Cardiac muscle cell (in vitro differentiated cells and primary cell): ENCODE measurements around the gene ZNF641. TPM values are rescaled to one million over a fixed set of nuclear protein-coding genes. Genes with fewer than 3 reads are reported as not detected.
"Not testable (repeated sequence)": the region's sequence is repeated elsewhere in the genome, so short reads cannot be mapped to it uniquely, and the experiment has no call there.

Experiments used
- DNase-seq, 2 donors: peaks; one replicate each; pipeline versions ENCODE4 v3.0.0 to v3.0.0-alpha.2; 2010 to 2017; ENCODE audit warnings: low read depth in 1 of 2, low spot score in 1 of 2
- H3K27ac ChIP-seq: fragments of 200-600 bp; sonication (generic); 2 replicates; pipeline ENCODE4 v1.5.1; 2016
- H3K27me3 ChIP-seq: fragments of 200-600 bp; sonication (generic); 2 replicates; pipeline ENCODE4 v1.6.0; 2016; ENCODE audit warnings: control low read depth
- H3K36me3 ChIP-seq: fragments of 200-600 bp; sonication (generic); 2 replicates; pipeline ENCODE4 v1.5.1; 2016; ENCODE audit warnings: control low read depth
- H3K4me1 ChIP-seq: fragments of 200-600 bp; sonication (generic); 2 replicates; pipeline ENCODE4 v1.8.1; 2017; ENCODE audit warnings: low read depth, mild to moderate bottlenecking, mixed run types
- H3K4me3 ChIP-seq: fragments of 200-600 bp; sonication (generic); 2 replicates; pipeline ENCODE4 v1.5.1; 2016; ENCODE audit warnings: mild to moderate bottlenecking
- H3K9me3 ChIP-seq: fragments of 200-600 bp; sonication (generic); 2 replicates; pipeline ENCODE4 v1.5.1; 2017; ENCODE audit warnings: low read depth, mild to moderate bottlenecking, control low read depth
- polyA plus RNA-seq: library from polyadenylated mRNA; unstranded; fragments of >200 nt; fragmentation: Nextera tagmentation; extraction: Ambion mirVana; gene quantifications from 2 replicates; pipeline ENCODE4 v1.2.1, GENCODE V29; 2016
- total RNA-seq: library from RNA; depleted of rRNA; stranded (reverse); fragments of >200 nt; gene quantifications from 2 replicates; pipeline ENCODE4 v1.2.3, GENCODE V29; 2016
- TF ChIP-seq, protein P1 (sequence below): IDR thresholded peaks from 2 replicates; pipeline ENCODE4 v1.5.1; 2012; ENCODE audit warnings: low read depth, mild to moderate bottlenecking, low read length

Gene ZNF641
- total and polyA plus RNA-seq, 2 experiments from 2014 or later: 5.3 to 12.5 TPM

DNA sequence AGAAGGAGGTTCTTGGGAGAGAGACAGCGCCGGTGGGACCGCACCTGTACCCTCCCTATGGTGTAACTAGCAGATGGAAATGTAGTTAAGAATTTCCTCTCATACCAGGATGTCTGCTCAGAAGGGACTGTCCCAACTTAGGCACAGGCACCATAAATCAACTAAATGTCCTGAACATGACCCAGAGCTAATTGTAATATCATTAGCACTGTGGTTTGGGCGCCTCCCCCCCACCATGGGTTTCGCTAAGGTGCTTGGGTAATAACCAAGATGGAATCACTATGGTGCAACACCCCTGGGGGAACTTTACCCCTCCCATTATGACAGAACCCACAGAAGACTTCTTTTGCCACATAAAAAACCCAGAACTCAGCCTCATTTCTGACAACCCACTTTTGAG, 15.9 kb downstream of the ZNF641 start:
- no peaks in the 10 kb centered on the region for H3K9me3 ChIP-seq
- no peaks in the 10 kb centered on the region for H3K27me3 ChIP-seq
- no peaks in the 10 kb centered on the region for H3K4me1 ChIP-seq
- TF ChIP-seq, protein P1, sequence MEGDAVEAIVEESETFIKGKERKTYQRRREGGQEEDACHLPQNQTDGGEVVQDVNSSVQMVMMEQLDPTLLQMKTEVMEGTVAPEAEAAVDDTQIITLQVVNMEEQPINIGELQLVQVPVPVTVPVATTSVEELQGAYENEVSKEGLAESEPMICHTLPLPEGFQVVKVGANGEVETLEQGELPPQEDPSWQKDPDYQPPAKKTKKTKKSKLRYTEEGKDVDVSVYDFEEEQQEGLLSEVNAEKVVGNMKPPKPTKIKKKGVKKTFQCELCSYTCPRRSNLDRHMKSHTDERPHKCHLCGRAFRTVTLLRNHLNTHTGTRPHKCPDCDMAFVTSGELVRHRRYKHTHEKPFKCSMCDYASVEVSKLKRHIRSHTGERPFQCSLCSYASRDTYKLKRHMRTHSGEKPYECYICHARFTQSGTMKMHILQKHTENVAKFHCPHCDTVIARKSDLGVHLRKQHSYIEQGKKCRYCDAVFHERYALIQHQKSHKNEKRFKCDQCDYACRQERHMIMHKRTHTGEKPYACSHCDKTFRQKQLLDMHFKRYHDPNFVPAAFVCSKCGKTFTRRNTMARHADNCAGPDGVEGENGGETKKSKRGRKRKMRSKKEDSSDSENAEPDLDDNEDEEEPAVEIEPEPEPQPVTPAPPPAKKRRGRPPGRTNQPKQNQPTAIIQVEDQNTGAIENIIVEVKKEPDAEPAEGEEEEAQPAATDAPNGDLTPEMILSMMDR: no peak
- DNase-seq: no peak
- no peaks in the 10 kb centered on the region for H3K36me3 ChIP-seq
- H3K4me3 ChIP-seq: no peak overlapping the region
- H3K27ac ChIP-seq: no peak overlapping the region

DNA sequence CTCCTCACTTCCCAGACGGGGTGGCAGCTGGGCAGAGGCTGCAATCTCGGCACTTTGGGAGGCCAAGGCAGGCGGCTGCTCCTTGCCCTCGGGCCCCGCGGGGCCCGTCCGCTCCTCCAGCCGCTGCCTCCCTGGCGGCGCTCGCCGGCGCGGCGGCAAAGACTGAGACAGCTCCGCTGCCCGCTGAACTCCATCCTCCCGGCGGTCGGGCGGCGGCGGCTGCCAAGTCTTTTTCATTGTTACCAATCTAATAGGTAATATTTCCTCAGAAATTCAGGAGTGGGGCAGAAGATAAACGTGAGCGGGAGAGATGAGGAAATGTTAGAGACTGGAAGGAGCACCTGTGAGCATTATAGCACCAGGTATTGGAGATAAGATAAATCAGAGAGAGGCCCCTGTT, 17.0 kb downstream of the ZNF641 start:
- H3K4me1 ChIP-seq, H3K4me3 ChIP-seq, H3K27ac ChIP-seq, H3K27me3 ChIP-seq, H3K36me3 ChIP-seq, H3K9me3 ChIP-seq, DNase-seq: not testable (repeated sequence)

DNA sequence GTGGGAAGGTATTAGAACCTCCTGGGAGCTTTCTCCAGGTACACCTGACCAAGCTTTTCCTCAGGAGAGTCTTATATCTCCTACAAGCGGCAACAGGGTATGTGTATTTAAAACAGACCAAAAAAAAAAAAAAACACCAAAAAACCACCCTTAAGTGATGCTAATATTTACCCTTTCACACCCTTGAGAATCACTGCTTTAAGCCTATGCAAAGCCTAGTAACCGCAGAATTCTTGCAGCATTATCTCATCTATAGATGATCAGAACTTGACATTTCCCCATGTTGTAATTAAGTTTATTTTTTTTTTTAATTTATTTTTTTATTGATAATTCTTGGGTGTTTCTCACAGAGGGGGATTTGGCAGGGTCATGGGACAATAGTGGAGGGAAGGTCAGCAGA, 19.3 kb downstream of the ZNF641 start:
- H3K27me3 ChIP-seq: no peaks in the 10 kb centered on the region
- H3K27ac ChIP-seq: no peak overlapping the region
- no peaks in the 10 kb centered on the region for H3K4me1 ChIP-seq
- H3K9me3 ChIP-seq: no peaks in the 10 kb centered on the region
- no peak for DNase-seq
- TF ChIP-seq, protein P1: no peak
- no peak overlapping the region for H3K4me3 ChIP-seq
- H3K36me3 ChIP-seq: no peaks in the 10 kb centered on the region

DNA sequence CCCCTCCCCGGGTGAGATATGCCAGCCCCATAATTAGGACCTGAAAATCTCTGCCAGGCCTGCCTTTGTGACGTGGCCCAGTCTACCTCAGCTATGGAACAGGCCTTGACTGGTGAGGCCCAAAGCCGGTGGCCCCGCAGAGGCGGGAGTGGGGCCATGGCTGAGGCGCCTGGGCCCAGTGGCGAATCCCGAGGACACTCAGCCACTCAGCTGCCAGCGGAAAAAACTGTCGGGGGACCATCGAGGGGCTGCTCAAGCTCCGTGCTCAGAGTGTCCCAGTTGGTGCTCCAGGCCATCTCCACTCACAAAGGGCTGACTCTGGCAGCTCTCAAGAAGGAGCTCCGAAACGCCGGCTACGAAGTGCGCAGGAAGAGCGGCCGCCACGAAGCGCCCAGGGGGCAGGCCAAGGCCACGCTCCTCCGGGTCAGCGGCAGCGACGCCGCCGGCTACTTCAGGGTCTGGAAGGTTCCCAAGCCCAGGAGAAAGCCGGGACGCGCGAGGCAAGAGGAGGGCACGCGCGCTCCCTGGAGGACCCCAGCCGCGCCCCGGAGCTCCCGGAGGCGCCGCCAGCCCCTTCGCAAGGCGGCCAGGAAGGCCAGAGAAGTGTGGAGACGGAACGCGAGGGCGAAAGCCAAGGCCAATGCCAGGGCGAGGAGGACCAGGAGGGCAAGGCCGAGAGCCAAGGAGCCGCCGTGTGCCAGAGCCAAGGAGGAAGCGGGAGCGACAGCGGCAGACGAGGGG, 21.4 kb downstream of the ZNF641 start:
- H3K4me1 ChIP-seq: no peaks in the 10 kb centered on the region
- H3K9me3 ChIP-seq: no peaks in the 10 kb centered on the region
- H3K27ac ChIP-seq: no peak overlapping the region
- no peak overlapping the region for H3K4me3 ChIP-seq
- no peak for DNase-seq
- TF ChIP-seq, protein P1: no peak
- no peaks in the 10 kb centered on the region for H3K27me3 ChIP-seq
- H3K36me3 ChIP-seq: no peaks in the 10 kb centered on the region

- Histone ChIP-seq H3K4me1 (no peaks in the 10 kb centered on the region), H3K4me3 (no peak overlapping the region), H3K27me3 (no peaks in the 10 kb centered on the region), H3K9me3 (no peaks in the 10 kb centered on the region), H3K36me3 (no peaks in the 10 kb centered on the region), H3K27ac (no peak overlapping the region)
- no peak for DNase-seq
- TF ChIP-seq, protein P1: no peak
Observed at GRCh38 chr12:48316491-48316890, 34.2 kb downstream of the ZNF641 start.

GRCh38 chr12:48311313-48311712, 39.4 kb downstream of the ZNF641 start:
- TF ChIP-seq, protein P1: no peak
- DNase-seq: no peak
- H3K27ac ChIP-seq: no peak overlapping the region
- no peaks in the 10 kb centered on the region for H3K36me3 ChIP-seq
- H3K27me3 ChIP-seq: no peaks in the 10 kb centered on the region
- no peaks in the 10 kb centered on the region for H3K9me3 ChIP-seq
- H3K4me3 ChIP-seq: no peak overlapping the region
- H3K4me1 ChIP-seq: no peaks in the 10 kb centered on the region
